Stimulated activated CD4-positive, alpha-beta T cell treated with anti-CD3 and anti-CD28 coated beads, Interleukin-15, amount 100 ng/mL, for 24 hours (primary cell): ENCODE data around the gene RPS13.
A peak's percentile ranks its signal among the peaks of the same experiment; 100 is the strongest.
"Not testable (repeated sequence)": the region's sequence is repeated elsewhere in the genome, so short reads cannot be mapped to it uniquely, and the experiment has no call there.

Source experiments
- DNase-seq: peaks from one replicate; pipeline ENCODE4 v3.0.0-alpha.2; 2020

RPS13 gene

DNA sequence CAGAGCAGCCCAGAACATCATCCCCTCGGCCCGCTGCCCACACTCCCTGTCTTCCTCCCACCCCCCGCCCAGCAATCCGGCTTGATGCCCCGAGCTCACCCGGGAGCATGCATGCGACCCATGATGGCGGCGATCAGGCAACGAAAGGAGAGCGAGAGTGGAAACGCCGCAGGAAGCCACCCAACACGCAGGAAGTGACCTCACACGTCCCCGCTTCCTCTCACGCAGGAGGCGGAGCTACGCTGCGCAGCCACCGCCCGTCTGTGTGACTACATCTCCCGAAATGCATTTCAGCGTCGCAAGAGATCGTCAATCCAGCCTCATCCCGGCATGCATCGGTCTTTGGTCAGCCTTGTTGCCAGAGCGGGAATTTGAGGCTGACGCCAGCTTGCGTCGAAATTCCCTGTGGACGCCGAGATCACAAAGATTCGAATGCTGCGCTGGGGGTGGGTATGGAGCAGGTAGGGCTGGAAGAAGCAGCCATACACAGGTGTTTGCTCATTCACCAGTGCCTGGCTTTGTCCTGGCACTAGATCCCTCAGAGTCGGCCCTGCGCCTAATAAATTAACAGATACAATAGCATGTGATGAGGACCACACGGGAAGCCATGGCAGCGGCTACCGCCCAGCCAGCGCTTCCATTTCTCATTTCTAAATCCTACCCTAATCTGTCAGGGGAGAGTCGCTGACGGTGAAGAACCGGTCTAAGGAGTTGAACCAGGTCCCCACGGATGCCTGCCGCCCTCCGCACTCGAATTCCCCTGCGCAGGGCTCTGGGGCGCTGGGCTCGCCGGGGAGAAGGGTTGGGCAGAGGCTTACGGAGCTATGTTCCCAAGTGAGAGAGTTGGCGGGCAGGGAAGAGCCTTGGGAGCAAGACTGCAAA, at the start of gene RPS13:
Gene RPS13 (minus strand): TSS at position 148 of the 882 bp plus-strand sequence. CDS start 26 bp downstream, at position 122.
- peak; percentile 95 for DNase-seq

DNA sequence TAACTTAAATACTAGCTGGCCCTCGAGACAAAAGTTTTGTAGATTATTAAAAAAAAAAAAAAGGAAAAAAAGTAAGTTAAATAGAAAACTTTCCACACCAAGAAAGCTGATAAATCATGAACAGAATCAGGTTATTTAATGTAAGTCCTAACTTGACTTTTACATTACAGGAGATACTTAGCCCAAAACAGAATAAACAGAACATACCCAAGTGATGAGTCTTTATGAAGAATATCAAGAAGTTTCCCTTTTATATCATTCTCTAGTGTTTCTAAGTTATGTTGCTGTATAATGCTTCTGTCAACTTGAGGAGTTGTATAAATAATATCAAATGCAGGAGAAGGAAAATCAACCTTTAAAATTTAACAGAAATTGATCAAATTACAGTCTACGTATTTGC, 44.5 kb upstream of the RPS13 start:
- DNase-seq: no peak

DNA sequence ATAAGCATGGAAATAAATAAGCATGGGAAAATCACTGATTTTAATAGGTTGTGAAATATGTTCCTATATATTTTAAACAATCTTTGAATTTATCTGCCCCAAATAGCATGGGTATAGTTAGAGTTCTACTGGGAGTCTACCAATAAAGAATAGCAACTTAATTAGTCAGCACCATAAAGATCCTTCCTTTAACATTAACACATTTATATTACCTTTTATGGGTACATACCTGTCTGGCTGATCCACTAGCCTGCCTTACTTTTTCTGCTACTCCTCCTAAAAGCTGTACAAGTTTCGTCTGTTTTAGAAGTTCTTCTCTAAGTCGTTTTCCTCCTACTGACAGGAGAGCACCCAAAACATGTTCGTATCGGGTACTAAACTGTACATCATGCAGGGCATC, 39.8 kb upstream of the RPS13 start:
- DNase-seq: no peak

DNA sequence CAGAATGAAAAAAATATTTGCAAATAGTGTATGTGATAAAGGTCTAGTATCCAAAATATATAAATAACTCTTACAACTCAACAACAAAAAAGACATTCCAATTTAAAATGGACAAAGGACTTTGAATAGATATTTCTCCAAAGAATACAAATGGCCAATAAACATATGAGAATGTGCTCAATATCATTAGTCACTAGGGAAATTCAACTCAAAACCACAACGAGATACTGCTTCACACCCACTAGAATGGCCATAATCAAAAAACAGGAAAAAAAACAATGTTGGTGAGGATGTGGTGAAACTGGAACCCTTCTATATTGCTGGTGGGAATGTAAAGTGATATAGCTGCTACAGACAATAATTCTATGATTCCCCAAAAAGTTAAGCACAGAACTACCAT, 38.6 kb upstream of the RPS13 start:
- DNase-seq: no peak

DNA sequence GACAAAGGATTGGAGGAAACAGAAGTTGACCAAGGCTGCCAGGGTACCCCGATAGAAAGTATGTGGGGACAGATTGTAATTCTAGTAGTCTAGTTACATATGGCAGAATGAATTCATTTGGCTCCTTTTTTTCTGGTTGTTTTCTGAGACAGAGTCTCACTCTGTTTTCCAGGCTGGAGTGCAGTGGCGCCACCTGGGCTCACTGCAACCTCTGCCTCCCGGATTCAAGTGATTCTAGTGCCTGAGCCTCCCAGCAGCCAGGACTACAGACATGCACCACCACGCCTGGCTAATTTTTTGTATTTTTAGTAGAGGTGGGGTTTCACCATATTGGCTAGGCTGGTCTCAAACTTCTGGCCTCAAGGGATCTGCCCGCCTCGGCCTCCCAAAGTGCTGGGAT, 30.3 kb upstream of the RPS13 start:
- not testable (repeated sequence) for DNase-seq

DNA sequence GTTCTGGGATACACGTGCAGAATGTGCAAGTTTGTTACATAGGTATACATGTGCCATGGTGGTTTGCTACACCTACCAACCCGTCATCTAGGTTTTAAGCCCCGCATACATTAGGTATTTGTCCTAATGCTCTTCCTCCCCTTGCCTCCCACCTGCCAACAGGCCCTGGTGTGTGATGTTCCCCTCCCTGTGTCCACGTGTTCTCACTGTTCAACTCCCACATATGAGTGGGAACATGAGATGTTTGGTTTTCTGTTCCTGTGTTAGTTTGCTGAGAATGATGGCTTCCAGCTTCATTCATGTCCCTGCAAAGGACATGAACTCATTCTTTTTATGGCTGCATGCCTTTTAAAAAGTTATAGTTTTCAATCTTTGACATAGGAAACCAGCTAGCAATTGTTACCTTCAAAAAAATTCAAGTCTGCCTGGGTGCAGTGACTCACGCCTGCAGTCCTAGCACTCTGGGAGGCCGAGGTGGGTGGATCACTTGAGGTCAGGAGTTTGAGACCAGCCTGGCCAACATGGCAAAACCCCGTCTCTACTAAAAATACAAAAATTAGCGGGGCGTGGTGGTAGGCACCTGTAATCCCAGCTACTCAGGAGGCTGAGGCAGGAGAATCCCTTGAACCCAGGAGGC, 28.1 kb upstream of the RPS13 start:
- not testable (repeated sequence) for DNase-seq

DNA sequence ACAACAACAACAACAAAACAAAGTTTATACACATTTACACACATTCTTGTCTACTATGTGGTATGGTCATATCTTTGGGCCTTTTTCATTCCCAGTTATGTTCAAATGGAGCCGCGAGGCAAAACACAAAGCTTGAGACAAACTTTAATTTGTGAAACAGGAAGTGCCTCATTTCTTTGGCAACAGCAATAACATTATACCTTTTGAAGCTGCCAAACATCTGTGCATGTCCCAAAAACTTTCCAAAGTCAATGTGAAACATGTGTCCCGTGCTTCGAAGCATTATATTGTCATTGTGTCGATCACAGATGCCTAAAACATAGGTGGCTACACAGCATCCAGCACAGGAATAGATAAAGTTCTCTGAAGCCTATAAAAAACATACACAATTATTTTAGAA, 25.0 kb upstream of the RPS13 start:
- DNase-seq: no peak

DNA sequence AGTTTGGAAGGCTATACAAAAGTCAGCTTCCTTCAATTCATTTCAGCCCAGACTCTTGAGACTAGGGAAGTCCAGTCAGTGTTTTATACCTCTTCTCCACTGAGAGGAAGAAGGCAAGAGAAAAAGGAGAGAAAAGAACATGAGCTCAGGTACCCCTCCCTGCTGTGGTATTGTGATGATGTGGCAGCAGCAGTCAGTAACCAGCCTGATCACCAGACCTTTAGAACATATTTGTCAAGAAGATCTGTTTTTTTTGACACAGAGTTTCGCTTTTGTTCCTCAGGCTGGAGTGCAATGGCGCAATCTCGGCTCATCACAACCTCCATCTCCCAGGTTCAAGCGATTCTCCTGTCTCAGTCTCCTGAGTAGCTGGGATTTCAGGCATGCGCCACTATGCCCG, 21.2 kb upstream of the RPS13 start:
- no peak for DNase-seq

DNA sequence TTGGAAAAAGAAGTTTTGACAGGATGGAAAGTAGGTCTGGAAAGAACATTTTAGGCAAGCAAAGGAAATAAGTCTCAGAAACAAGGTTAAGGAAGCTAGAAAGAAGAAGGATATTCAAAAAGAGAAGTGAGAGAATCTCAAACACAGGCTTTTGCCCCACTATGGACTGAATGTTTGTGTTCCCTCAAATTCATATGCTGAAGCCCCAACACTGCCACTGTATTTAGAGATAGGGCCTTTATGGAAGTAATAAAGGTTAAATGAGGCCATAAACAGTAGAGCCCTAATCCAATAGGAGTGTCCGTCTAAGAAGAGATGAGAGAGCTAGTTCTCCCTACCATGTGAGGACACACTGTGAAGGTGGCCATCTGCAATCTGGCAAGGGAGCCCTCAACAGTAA, 20.6 kb upstream of the RPS13 start:
- DNase-seq: no peak

DNA sequence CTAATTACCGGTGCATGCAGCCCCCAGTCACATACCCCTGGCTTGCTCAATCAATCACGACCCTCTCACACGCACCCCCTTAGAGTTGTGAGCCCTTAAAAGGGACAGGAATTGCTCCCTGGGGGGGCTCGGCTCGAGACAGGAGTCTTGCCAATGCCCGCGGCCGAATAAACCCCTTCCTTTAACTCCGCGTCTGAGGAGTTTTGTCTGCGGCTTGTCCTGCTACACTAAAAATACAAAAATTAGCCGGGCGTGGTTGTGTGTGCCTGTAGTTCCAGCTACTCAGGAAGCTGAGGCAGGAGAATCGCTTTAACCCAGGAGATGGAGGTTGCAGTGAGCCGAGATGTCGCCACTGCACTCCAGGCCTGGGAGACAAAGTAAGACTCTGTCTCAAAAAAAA, 8.5 kb upstream of the RPS13 start:
- DNase-seq: not testable (repeated sequence)

DNA sequence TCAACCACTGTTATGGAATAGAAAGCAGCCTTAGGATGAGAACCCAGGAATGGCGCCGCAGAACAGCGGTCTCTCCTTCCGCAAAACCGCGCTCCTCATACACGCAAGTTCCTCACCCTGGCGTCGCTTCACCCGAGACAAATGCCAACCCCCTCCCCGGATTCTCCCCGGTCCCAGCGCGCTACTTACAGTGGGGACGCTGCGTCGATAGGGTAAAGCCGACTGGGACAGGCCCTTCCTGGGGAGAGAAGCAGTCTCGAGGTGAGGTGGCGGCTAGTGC, 287 bp downstream of the RPS13 start:
- DNase-seq: no peak

DNA sequence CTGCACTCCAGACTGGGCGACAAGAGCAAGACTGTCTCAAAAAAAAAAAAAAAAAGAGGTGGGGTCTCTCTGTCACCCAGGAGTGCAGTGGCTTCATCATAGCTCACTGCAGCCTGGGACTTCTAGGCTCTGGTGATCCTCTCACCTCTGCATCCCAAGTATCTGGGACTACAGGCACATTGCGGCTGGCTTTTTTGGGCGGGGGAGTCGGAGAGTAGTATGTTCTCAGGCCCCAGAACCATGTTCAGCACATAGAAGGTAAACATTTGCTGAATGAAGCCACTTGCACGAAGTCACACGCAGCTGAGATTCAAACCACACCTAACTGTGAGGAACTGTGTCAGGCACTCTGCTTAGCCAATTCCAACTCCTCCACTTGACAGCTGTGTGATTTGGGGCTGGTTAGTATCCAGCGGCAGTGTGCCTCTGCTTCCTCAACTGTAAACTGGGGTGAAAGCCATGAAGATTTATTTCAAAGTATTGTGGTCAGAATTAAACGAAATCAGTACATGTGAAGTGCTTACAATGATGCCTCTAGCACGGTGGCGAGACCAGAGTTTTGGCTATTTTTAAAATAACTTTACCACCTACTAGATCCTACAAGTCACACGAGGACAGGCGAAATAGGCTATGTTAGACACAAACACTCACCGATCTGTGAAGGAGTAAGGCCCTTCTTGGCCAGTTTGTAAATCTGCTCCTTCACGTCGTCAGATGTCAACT, 789 bp downstream of the RPS13 start:
- DNase-seq: peak; percentile 14

DNA sequence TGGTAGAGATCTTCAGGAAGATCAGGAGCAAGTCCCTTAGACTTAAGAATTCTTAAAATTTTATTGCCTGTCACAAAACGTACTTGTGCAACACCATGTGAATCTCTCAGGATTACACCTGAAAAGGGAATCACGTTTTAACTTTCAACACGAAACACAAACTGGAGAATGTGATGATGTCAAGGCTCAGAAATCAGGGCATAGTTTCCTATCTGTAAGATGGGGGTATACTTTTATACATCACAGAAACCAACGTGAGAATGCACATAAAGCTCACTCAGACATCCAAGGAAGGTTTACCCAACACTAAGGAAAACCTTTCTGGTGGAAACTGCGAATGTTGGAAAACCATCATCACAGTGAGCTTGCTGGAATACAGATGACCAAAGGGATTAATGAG, 2.0 kb downstream of the RPS13 start:
- DNase-seq: no peak

DNA sequence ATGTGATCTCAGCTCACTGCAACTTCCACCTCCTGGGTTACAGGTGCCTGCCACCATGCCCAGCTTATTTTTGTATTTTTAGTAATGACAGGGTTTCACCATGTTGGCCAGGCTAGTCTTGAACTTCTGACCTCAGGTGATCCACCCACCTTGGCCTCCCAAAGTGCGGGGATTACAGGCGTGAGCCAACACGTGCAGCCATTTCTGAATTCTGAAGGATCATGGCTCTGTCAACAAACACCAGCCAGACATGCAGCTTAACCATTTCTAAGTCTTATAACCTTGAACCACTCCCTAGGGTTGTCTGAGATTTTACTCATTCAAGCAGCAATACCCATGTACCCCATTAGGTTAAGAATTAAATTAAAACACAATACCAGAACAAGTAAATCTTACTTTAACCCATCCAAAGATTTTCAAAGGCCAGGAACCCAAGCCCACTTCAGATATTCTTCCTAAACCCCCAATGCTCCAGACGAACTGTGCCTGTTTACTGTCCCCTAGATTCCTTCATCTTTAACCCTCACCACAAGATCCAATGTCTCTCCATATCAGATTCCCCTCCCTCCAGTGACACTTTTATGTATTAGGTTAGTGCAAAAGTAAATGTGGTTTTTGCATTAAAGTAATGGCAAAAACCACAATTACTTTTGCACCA, 4.0 kb downstream of the RPS13 start:
- DNase-seq: no peak

DNA sequence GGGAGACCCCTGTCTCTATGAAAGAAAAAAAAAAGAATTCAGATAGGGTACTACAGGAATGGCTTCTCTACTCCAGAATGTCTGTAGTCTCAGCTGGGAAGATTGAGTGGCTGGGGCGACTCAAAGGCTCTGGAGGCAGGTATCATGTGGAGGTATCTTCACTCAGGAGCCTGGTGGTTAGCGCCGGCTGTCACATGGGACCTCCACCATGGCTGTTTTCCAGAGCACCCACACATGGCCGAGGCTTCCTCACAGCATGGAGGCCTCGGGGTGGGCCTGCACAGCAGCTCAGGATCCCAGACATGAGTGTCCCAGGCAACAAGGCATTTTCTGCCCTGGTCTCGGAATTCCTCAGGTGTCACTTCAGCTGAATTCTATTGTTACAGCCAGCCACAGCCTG, 10.1 kb downstream of the RPS13 start:
- no peak for DNase-seq

DNA sequence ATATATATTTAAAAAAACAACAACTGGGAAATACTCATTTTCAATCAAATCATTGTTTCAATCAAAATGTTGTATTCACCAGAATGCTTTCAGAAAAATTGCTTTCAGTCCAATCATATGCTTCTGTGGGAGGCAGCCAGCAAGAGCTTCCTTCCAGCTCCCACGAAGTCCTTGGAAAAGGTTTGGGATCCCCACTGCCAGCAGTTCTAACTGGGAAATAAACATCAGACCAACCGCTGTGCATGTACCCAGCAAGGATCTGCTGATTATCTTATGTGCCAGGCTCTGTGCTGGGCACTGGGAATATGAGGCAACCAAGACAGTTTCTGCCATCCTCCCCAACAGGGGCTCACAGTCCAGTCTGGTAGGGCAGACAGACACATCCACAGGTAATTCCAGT, 10.8 kb downstream of the RPS13 start:
- DNase-seq: no peak

DNA sequence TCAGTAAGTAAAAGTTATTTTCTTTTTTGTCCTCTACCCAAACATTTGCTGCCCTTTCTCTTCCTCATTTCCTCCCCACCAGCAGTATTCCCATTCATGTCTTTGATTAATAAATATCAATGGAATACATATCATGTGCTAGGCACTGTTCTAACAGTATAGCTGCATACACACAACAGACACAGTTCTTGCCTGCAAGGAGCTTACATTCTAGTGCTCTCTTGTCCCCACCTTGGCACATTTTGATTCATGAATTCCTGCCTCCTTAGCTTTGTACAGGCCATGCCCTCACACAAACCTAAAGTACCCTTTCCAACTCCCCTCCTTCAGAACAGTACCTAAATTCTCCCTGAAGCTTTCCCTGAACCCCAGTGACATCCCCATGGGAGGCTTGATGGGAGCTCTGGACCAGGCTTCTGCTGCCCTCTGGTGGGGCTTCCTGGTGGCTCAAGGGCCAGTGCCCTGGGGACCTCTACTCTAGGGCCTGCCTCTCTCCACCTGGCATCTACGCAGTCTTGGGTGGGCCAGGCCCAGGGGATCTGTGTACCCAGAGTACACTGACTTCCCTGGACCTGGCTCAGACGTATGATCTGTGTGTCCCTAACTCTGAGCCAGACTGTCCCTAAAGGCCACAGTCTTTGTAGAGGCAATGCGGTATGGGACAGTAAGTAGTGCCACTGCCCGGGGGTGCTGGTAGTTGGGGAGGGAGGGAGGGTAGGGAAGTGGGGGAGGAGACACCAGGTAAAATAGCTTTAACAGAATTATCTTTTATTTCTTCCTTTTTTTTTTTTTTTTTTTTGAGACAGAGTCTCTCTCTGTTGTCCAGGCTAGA, 14.1 kb downstream of the RPS13 start:
- peak; percentile 76 for DNase-seq

DNA sequence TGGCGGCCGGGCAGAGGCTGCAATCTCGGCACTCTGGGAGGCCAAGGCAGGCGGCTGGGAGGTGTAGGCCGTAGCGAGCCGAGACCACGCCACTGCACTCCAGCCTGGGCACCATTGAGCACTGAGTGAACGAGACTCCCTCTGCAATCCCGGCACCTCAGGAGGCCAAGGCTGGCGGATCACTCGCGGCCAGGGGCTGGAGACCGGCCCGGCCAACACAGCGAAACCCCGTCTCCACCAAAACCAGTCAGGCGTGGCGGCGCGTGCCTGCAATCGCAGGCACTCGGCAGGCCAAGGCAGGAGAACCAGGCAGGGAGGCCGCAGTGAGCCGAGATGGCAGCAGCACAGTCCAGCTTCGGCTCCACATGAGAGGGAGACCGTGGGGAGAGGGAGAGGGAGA, 26.3 kb downstream of the RPS13 start:
- not testable (repeated sequence) for DNase-seq

DNA sequence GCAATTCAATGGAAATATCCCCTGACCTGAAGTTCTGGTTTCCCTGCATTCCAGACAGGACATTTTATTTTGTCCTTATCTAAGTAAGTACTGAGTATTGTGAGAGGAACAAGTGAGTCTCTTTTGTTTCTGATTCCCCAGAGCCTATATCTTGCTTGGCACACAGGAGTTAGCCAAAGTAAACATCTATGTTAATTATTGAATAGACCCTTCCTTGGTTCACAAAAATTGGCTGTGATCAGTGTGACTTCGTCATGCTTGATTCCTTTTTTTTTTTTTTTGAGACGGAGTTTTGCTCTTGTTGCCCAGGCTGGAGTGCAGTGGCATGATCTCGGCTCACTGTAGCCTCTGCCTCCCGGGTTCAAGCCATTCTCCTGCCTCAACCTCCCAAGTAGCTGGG, 29.0 kb downstream of the RPS13 start:
- not testable (repeated sequence) for DNase-seq

DNA sequence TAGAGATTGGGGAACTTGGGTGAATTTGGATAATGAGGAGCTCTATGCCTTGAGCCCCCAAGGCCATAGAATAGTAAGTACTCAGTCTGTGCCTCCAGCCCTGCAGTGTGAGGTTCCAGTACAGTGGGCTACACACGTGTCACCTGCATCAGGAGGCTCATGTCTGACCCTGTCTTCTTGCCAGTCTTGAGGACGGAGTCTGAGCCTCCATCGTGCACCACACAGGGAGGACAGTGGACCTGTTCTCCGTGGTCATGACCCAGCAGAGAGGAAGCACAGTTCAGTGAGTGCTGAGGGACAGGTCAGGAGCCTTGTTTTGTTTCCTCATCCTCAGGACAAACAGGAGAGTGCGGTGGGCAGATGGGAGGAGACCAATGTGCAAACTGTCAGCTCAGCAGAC, 30.8 kb downstream of the RPS13 start:
- no peak for DNase-seq

DNA sequence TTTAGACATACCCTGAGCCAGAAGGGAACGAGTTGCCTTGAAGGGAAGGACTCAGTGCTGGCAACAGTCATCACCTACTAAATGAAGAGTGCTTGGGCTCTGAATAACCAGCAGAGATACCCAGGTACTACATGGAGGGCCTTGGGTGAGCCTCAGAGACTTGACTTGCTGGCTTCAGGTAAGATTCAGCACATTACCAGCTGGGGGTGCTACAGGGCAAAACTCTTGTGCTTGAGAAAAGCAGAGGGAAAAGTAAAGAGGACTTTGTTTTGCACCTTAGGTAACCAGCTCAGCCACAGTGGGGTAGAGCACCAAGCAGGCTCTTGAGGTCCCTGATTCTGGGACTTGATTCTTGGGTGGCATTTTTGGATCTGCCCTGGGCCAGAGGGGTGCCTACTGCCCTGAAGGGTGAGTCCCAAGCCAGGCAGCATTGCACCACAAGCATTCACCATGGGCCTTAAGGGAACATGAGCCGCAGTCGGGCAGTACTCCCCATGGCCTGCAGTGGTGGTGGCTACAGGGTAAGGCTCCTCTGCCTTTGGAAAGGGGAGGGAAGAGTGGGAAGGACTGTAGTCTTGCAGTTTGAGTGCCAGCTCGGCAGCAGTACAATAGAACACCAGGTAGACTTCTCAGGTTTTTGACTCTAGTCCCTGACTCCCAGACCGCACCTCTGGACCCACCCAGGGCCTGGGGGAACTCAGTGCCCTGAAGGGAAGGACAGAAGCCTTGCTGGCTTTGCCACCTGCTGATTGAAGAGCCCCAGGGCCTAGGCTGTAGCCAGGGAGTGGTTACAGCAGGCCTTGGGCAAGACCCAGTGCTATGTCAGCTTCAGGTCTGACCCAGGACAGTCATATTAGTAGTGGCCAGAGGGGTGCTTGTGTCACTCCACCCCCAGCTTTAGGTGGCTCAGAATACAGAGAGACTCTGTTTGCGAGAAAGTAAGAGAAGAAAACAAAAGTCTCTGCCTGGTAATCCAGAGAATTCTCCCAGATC, 40.5 kb downstream of the RPS13 start:
- DNase-seq: peak; percentile 10
